Natural killer cell (primary cell): Measurements from ENCODE around the gene GABBR2. TPM values are rescaled to one million over a fixed set of nuclear protein-coding genes. Genes with fewer than 3 reads are reported as not detected.

Source experiments
- ATAC-seq, 3 donors: fragments of 150-1000 bp in 2 of 3; fragments of 200-7000 bp in 1 of 3; cut with Tn5 transposase; 1 replicate in 1 of 3; 2 replicates in 2 of 3; pipeline ENCODE4 v1.10.0; 2021; ENCODE audit warnings: mild to moderate bottlenecking in 2 of 3, moderate library complexity in 2 of 3
- DNase-seq, 2 donors: peaks; one replicate each; pipeline versions ENCODE4 v3.0.0 to v3.0.0-alpha.2; 2013 to 2021; ENCODE audit warnings: mixed read lengths in 1 of 2
- H3K27ac ChIP-seq: one replicate; pipeline ENCODE4 v1.5.1; 2013; ENCODE audit warnings: mild to moderate bottlenecking, low read length
- H3K27me3 ChIP-seq: one replicate; pipeline ENCODE4 v1.6.1; 2013; ENCODE audit warnings: low read length; ENCODE audit not compliant: control insufficient read depth, insufficient read depth
- H3K36me3 ChIP-seq: one replicate; pipeline ENCODE4 v1.6.1; 2013; ENCODE audit warnings: low read length; ENCODE audit not compliant: control insufficient read depth, insufficient read depth
- H3K4me1 ChIP-seq: one replicate; pipeline ENCODE4 v1.6.1; 2013; ENCODE audit warnings: low read length; ENCODE audit not compliant: control insufficient read depth, insufficient read depth
- H3K4me3 ChIP-seq: one replicate; pipeline ENCODE4 v1.5.1; 2013; ENCODE audit warnings: low read length
- H3K9me3 ChIP-seq: one replicate; pipeline ENCODE4 v1.6.1; 2013; ENCODE audit warnings: low read length; ENCODE audit not compliant: control insufficient read depth, insufficient read depth
- H3K27ac Mint-ChIP-seq, 2 donors: one replicate each; pipeline ENCODE4 v1.8.0; 2022; ENCODE audit warnings: mild to moderate bottlenecking in 2 of 2, mixed read lengths in 2 of 2, moderate library complexity in 1 of 2
- H3K27me3 Mint-ChIP-seq, 2 donors: one replicate each; pipeline ENCODE4 v1.8.0; 2022; ENCODE audit warnings: low read depth in 2 of 2, mixed read lengths in 2 of 2
- H3K36me3 Mint-ChIP-seq: one replicate; pipeline ENCODE4 v1.8.0; 2022; ENCODE audit warnings: mixed read lengths
- H3K4me1 Mint-ChIP-seq, 2 donors: one replicate each; pipeline ENCODE4 v1.8.0; 2022; ENCODE audit warnings: mixed read lengths in 2 of 2
- H3K4me3 Mint-ChIP-seq: one replicate; pipeline ENCODE4 v1.8.0; 2022; ENCODE audit warnings: mild to moderate bottlenecking, moderate library complexity, mixed read lengths
- H3K9me3 Mint-ChIP-seq, 2 donors: one replicate each; pipeline ENCODE4 v1.8.0; 2022; ENCODE audit warnings: mixed read lengths in 2 of 2
- WGBS: methylation state at CpG from one replicate; pipeline ENCODE4 v1.1.7; 2013; ENCODE audit warnings: missing lambda C conversion rate; ENCODE audit not compliant: insufficient coverage; 5-methylcytosine and 5-hydroxymethylcytosine counted together
- intact Hi-C: fragments of 100-400 bp; cut with micrococcal nuclease; formaldehyde crosslinking; loops from one replicate; pipeline ENCODE4 v1.14.2; 2022
- total RNA-seq, 4 donors: library from RNA; stranded (reverse); fragments of 120-200 nt in 1 of 4; gene quantifications; one replicate each; pipeline versions ENCODE4 v1.2.3 to v1.2.4, GENCODE V29; 2013 to 2022
- TF ChIP-seq, protein P1 (sequence below): fragments of 200-600 bp; IDR thresholded peaks from one replicate; pipeline ENCODE4 v1.8.0; 2022; ENCODE audit warnings: antibody characterized with exemption

GABBR2 gene
- total RNA-seq, 3 donors from 2014 or later (not counting 1 experiment from before 2014, with no cell fraction given): not detected

DNA sequence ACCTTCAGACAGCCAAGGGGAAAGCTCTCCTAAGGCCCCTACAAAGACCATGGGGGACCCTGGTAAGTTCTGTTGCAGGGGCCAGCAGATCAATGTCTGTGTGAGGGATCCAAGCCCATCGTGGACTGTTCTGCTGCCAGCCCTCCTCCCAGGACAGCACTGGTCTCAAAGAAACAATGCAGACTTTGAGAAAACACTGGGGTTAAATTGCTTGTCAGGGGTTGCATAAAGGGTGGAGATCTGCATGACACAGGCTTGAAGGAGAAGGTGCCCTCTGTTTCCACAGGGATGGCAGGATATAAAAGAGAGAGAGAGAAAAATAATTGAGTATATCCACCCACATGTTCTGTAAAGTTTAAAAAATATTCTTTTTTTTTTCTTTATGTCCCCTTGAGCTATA, 295.7 kb downstream of the GABBR2 start:
- intact Hi-C loops: no loop called here
- no peaks in the 10 kb centered on the region for H3K9me3 ChIP-seq
- ATAC-seq (no peak), DNase-seq (no peak)
- no peaks in the 10 kb centered on the region for H3K36me3 ChIP-seq
- H3K36me3 Mint-ChIP-seq: no peaks in the 10 kb centered on the region
- 75% methylated on average over 1 of the region's 1 CpG for WGBS
- H3K27ac Mint-ChIP-seq: no peak overlapping the region
- TF ChIP-seq, protein P1, sequence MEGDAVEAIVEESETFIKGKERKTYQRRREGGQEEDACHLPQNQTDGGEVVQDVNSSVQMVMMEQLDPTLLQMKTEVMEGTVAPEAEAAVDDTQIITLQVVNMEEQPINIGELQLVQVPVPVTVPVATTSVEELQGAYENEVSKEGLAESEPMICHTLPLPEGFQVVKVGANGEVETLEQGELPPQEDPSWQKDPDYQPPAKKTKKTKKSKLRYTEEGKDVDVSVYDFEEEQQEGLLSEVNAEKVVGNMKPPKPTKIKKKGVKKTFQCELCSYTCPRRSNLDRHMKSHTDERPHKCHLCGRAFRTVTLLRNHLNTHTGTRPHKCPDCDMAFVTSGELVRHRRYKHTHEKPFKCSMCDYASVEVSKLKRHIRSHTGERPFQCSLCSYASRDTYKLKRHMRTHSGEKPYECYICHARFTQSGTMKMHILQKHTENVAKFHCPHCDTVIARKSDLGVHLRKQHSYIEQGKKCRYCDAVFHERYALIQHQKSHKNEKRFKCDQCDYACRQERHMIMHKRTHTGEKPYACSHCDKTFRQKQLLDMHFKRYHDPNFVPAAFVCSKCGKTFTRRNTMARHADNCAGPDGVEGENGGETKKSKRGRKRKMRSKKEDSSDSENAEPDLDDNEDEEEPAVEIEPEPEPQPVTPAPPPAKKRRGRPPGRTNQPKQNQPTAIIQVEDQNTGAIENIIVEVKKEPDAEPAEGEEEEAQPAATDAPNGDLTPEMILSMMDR: no peak
- H3K4me3 ChIP-seq: no peak overlapping the region
- peaks cover 3% of the 10 kb centered on the region for H3K4me1 ChIP-seq
- H3K27ac ChIP-seq: no peak overlapping the region
- no peaks in the 10 kb centered on the region for H3K4me1 Mint-ChIP-seq
- no peaks in the 10 kb centered on the region for H3K9me3 Mint-ChIP-seq
- no peaks in the 10 kb centered on the region for H3K27me3 ChIP-seq
- H3K4me3 Mint-ChIP-seq: no peak overlapping the region
- peaks cover 36 to 54% of the 10 kb centered on the region in 2 donors for H3K27me3 Mint-ChIP-seq

DNA sequence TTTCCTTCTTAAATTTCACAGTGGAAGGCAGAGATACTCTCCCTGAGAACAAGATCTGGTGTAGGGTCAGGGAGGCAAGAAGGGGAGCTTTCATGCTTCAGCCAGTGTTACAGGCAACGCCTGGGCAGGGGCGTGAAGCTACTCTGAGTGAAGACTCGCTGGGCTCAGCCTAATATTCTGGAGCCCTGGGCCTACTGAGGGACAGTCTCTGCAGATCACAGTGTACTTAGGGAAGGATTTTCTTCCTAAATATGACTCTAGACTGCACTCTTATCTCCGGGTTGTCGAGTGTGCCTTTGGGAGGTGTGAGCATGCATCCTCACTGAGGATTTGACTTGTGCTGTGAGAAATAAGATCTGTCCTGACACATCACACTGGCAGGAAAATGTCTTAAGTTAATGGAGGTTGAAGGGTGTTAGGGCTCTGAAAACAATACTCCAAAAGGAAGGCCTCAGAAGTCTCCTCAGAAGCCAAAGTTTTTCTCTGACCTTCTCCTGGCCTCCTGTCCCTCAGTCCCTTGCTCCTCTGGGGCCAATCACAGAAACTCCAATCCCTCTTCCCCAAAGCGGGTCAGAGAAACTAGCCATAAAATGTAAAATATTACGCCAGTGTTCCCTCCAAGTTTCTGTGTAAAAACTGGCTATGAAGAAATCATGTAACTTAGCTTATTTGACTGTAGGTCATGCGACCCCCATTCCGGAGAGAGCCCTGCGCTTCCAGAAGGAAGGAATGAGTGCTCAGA, 296.5 kb downstream of the GABBR2 start:
- Mint-ChIP-seq H3K4me3 (no peak overlapping the region), H3K9me3 (no peaks in the 10 kb centered on the region), H3K27ac (no peak overlapping the region), H3K4me1 (no peaks in the 10 kb centered on the region), H3K27me3 (peaks cover 30 to 48% of the 10 kb centered on the region in 2 donors), H3K36me3 (no peaks in the 10 kb centered on the region)
- DNase-seq (no peak), ATAC-seq (no peak)
- Histone ChIP-seq H3K9me3 (no peaks in the 10 kb centered on the region), H3K4me3 (no peak overlapping the region), H3K27me3 (no peaks in the 10 kb centered on the region), H3K4me1 (peaks cover 3% of the 10 kb centered on the region), H3K36me3 (no peaks in the 10 kb centered on the region), H3K27ac (no peak overlapping the region)
- 90% methylated on average over 10 of the region's 10 CpGs for WGBS
- intact Hi-C loops: no loop called here
- TF ChIP-seq, protein P1: no peak

DNA sequence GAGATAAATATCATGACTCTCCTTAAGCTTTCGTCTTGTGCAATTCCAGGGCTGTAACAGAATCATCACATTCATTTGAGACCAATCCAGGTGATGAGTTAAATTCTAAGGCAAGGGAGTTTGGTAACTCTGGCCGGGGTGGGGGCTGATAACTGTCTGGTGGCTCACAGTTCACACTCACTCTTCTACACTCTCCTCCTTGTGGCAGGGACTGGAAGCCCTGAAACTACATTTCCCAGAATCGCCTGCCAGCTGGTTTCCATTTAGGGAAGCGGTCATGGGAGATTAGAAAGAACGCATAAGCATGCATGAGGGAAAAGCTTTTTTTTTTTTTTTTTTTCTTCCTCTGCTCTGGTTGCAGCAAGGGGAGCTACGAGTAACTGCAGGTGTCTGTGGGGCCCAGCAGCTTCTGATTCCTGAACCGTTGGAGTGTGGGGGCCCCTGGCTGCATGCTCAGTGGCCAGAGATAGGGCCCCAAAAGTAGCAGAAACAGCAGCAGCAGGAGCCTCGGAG, 298.5 kb downstream of the GABBR2 start:
- H3K4me1 Mint-ChIP-seq: no peaks in the 10 kb centered on the region
- Histone ChIP-seq H3K4me1 (peaks cover 3% of the 10 kb centered on the region), H3K27me3 (no peaks in the 10 kb centered on the region), H3K4me3 (no peak overlapping the region), H3K27ac (no peak overlapping the region), H3K36me3 (no peaks in the 10 kb centered on the region), H3K9me3 (no peaks in the 10 kb centered on the region)
- no peaks in the 10 kb centered on the region for H3K36me3 Mint-ChIP-seq
- WGBS: 28% methylated on average over 8 of the region's 8 CpGs
- no peak overlapping the region for H3K4me3 Mint-ChIP-seq
- TF ChIP-seq, protein P1: no peak
- no peak for DNase-seq
- no peak overlapping the region for H3K27ac Mint-ChIP-seq
- no peaks in the 10 kb centered on the region for H3K9me3 Mint-ChIP-seq
- no peak for ATAC-seq
- intact Hi-C loops: no loop called here
- peaks cover 20 to 50% of the 10 kb centered on the region in 2 donors for H3K27me3 Mint-ChIP-seq
